Hepatocyte (in vitro differentiated cells): ENCODE data around the gene MIGA1. TPM values are rescaled to one million over a fixed set of nuclear protein-coding genes. Genes with fewer than 3 reads are reported as not detected.

Experiments used
- DNase-seq: peaks from one replicate; pipeline ENCODE4 v3.0.0-alpha.2; 2016; ENCODE audit warnings: low spot score
- H2AFZ ChIP-seq: fragments of 200-600 bp; sonication (generic); 2 replicates; pipeline ENCODE4 v1.6.0; 2016; ENCODE audit warnings: antibody characterized with exemption, mild to moderate bottlenecking
- H3K27ac ChIP-seq: fragments of 200-600 bp; sonication (generic); 2 replicates; pipeline ENCODE4 v1.5.1; 2016; ENCODE audit warnings: mild to moderate bottlenecking
- H3K27me3 ChIP-seq: fragments of 200-600 bp; sonication (generic); 2 replicates; pipeline ENCODE4 v1.6.1; 2016
- H3K36me3 ChIP-seq: fragments of 200-600 bp; sonication (generic); replicated peaks from 2 replicates; pipeline ENCODE4 v1.5.1; 2016; ENCODE audit warnings: low read depth; ENCODE audit not compliant: insufficient read depth
- H3K4me1 ChIP-seq: fragments of 200-600 bp; sonication (generic); 2 replicates; pipeline ENCODE4 v1.5.1; 2016; ENCODE audit warnings: mild to moderate bottlenecking, moderate library complexity; ENCODE audit not compliant: insufficient read depth
- H3K4me2 ChIP-seq: fragments of 200-600 bp; sonication (generic); 2 replicates; pipeline ENCODE4 v1.6.0; 2016
- H3K4me3 ChIP-seq: fragments of 200-600 bp; sonication (generic); 2 replicates; pipeline ENCODE4 v1.5.1; 2016; ENCODE audit warnings: mild to moderate bottlenecking
- H3K79me2 ChIP-seq: fragments of 200-600 bp; sonication (generic); 2 replicates; pipeline ENCODE4 v1.6.0; 2017; ENCODE audit warnings: mild to moderate bottlenecking
- H3K9me2 ChIP-seq: fragments of 200-600 bp; sonication (generic); replicated peaks from 2 replicates; pipeline ENCODE4 v1.6.0; 2017; ENCODE audit warnings: mild to moderate bottlenecking; ENCODE audit not compliant: insufficient read depth
- H3K9me3 ChIP-seq: fragments of 200-600 bp; sonication (generic); 2 replicates; pipeline ENCODE4 v1.5.1; 2016; ENCODE audit warnings: low read depth, mild to moderate bottlenecking
- H4K20me1 ChIP-seq: fragments of 200-600 bp; sonication (generic); 2 replicates; pipeline ENCODE4 v1.6.0; 2016; ENCODE audit warnings: mild to moderate bottlenecking; ENCODE audit not compliant: insufficient read depth, poor library complexity, severe bottlenecking
- EZH2 ChIP-seq: fragments of 200-600 bp; sonication (generic); IDR thresholded peaks from 2 replicates; pipeline ENCODE4 v1.6.1; 2016; ENCODE audit warnings: antibody characterized with exemption, mild to moderate bottlenecking, borderline replicate concordance
- EZH2phosphoT487 ChIP-seq: fragments of 200-600 bp; sonication (generic); IDR thresholded peaks from one replicate; pipeline ENCODE4 v1.6.1; 2018; ENCODE audit warnings: antibody characterized with exemption, mild to moderate bottlenecking, low read depth, moderate library complexity; ENCODE audit not compliant: unreplicated experiment, severe bottlenecking
- WGBS: methylation state at CpG from one replicate; pipeline ENCODE4 v1.1.6; 2016; ENCODE audit warnings: low lambda C conversion rate; ENCODE audit errors: missing lambda C conversion rate; 5-methylcytosine and 5-hydroxymethylcytosine counted together
- polyA plus RNA-seq: library from polyadenylated mRNA; unstranded; fragments of >200 nt; fragmentation: Nextera tagmentation; extraction: Ambion mirVana; gene quantifications from 2 replicates; pipeline ENCODE4 v1.2.1, GENCODE V29; 2016
- total RNA-seq: library from RNA; depleted of rRNA; stranded (reverse); fragments of >200 nt; gene quantifications from 2 replicates; pipeline ENCODE4 v1.2.3, GENCODE V29; 2014
- TF ChIP-seq, protein P1 (sequence below): fragments of 200-600 bp; sonication (generic); IDR thresholded peaks from 2 replicates; pipeline ENCODE4 v1.5.1; 2016; ENCODE audit warnings: antibody characterized with exemption, mild to moderate bottlenecking; ENCODE audit not compliant: poor library complexity

Gene MIGA1
- total and polyA plus RNA-seq, 2 experiments from 2014 or later, result 8.8 to 18.1 TPM

GRCh38 chr1:77888081-77888780 lies 108.8 kb downstream of the MIGA1 start, which contains the start of gene NEXN:
Gene NEXN (plus strand): TSS chr1:77888624. CDS start chr1:77916107, 27,483 bp downstream.
- peak; percentile 81 for DNase-seq
- peak within 1 kb of the TSS; percentile 86 for H2AFZ ChIP-seq
- peak within 1 kb of the TSS; percentile 84 for H3K4me3 ChIP-seq
- WGBS, result under 1% methylated on average over 35 of the region's 36 CpGs
- H4K20me1 ChIP-seq, result no peaks in the 10 kb centered on the region
- no peaks in the 10 kb centered on the region for H3K9me2 ChIP-seq
- peaks cover 13% of the 10 kb centered on the region for H3K4me1 ChIP-seq
- H3K27ac ChIP-seq, result peak within 1 kb of the TSS; percentile 97
- H3K36me3 ChIP-seq, result no peaks in the 10 kb centered on the region
- no peaks in the 10 kb centered on the region for H3K27me3 ChIP-seq
- no peaks in the 10 kb centered on the region for H3K9me3 ChIP-seq
- H3K79me2 ChIP-seq, result peaks cover 32% of the 10 kb centered on the region
- TF ChIP-seq EZH2, result no peak
- TF ChIP-seq, protein P1, sequence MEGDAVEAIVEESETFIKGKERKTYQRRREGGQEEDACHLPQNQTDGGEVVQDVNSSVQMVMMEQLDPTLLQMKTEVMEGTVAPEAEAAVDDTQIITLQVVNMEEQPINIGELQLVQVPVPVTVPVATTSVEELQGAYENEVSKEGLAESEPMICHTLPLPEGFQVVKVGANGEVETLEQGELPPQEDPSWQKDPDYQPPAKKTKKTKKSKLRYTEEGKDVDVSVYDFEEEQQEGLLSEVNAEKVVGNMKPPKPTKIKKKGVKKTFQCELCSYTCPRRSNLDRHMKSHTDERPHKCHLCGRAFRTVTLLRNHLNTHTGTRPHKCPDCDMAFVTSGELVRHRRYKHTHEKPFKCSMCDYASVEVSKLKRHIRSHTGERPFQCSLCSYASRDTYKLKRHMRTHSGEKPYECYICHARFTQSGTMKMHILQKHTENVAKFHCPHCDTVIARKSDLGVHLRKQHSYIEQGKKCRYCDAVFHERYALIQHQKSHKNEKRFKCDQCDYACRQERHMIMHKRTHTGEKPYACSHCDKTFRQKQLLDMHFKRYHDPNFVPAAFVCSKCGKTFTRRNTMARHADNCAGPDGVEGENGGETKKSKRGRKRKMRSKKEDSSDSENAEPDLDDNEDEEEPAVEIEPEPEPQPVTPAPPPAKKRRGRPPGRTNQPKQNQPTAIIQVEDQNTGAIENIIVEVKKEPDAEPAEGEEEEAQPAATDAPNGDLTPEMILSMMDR, result no peak
- TF ChIP-seq EZH2phosphoT487, result no peak
- peak within 1 kb of the TSS; percentile 83 for H3K4me2 ChIP-seq

DNA sequence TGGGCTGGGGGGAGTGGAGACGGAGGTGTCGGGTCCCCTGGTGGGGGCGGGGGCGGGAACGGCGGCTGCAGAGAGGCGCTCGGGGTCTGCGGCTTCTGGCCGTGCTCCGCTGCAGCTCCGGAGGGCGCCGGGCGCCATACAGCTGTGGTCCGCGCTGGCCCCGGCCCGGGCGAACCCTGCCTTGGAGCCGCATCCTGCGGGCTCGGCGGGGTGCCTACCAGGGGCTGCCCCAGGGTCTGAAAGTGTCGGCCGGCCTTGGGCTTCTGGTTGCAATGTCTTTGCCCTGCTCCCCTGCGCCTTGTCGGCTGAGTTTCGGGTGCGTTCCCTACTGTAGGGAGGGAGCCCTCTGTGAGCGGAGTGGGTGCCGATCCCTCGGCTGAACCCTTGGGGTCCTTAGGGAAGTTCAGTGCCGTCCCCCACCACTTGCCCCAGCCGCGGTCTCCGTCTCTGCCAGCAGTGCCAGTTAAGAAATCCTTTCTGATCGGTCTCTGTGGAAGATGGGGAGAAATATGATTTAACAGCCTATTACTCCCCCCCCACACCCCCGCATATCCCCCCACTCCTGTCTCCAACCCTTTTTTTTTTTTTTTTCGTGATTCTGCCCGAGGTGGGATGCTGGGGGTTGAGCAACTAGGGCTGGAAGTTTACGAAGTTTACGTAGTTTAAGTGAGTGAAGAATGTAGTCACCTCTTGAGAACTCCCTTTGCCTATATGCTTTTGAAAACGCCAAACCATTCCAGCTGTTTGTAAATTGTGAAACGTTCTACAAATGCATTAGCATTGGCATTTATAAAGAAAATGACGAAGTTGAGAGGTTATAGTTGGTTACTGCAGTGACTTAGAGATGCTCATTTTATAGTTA lies 109.6 kb downstream of the MIGA1 start:
- peak overlapping the region; percentile 84 for H3K4me3 ChIP-seq
- WGBS, result under 1% methylated on average over 28 of the region's 46 CpGs
- no peaks in the 10 kb centered on the region for H4K20me1 ChIP-seq

DNA sequence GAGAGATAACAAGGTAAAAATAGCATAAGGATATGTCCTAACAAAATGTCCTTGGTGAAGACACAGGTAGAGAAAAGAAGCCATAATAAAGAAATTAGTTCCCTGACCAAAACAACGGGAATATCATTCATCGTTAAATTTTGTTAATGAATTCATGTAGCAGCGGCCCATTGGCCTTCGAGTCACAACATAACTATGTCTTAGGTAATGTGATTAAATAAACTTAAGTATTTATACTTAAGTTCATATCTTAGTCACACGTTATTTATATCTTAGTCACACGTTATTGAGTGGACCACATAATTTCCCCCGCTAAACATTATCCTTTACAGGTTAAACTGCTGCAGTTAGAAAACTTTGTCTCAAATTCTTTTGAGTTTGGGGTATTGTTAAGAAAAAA lies 110.2 kb downstream of the MIGA1 start:
- H3K4me3 ChIP-seq, result peak overlapping the region; percentile 84
- peak; percentile 16 for DNase-seq
- no peaks in the 10 kb centered on the region for H3K36me3 ChIP-seq
- no peaks in the 10 kb centered on the region for H3K9me3 ChIP-seq
- peaks cover 13% of the 10 kb centered on the region for H3K4me1 ChIP-seq
- H3K27ac ChIP-seq, result peak overlapping the region; percentile 97
- H3K4me2 ChIP-seq, result peak overlapping the region; percentile 83
- H4K20me1 ChIP-seq, result no peaks in the 10 kb centered on the region
- 42% methylated on average over 7 of the region's 7 CpGs for WGBS
- H3K27me3 ChIP-seq, result no peaks in the 10 kb centered on the region
- TF ChIP-seq, protein P1, result no peak
- TF ChIP-seq EZH2 (no peak), EZH2phosphoT487 (no peak)
- peak overlapping the region; percentile 86 for H2AFZ ChIP-seq
- peaks cover 44% of the 10 kb centered on the region for H3K79me2 ChIP-seq
- no peaks in the 10 kb centered on the region for H3K9me2 ChIP-seq

More for the DNA sequence above, 109.6 kb downstream of the MIGA1 start:
- TF ChIP-seq EZH2phosphoT487 (no peak), EZH2 (no peak)
- TF ChIP-seq, protein P1, result no peak
- H3K79me2 ChIP-seq, result peaks cover 40% of the 10 kb centered on the region
- peak overlapping the region; percentile 86 for H2AFZ ChIP-seq
- H3K9me3 ChIP-seq, result no peaks in the 10 kb centered on the region
- no peaks in the 10 kb centered on the region for H3K27me3 ChIP-seq
- H3K36me3 ChIP-seq, result no peaks in the 10 kb centered on the region
- peak overlapping the region; percentile 83 for H3K4me2 ChIP-seq
- H3K9me2 ChIP-seq, result no peaks in the 10 kb centered on the region
- DNase-seq, result peak; percentile 57
- H3K27ac ChIP-seq, result peak overlapping the region; percentile 97
- H3K4me1 ChIP-seq, result peaks cover 13% of the 10 kb centered on the region
